GM19468 (cell line): Measurements from ENCODE around the gene STK24.

ENCODE experiments used
- ATAC-seq: cut with Tn5 transposase; IDR thresholded peaks from one replicate; pipeline ENCODE4 v1.9.1; 2021; ENCODE audit warnings: mild to moderate bottlenecking, moderate library complexity, moderate number of reproducible peaks; ENCODE audit not compliant: unreplicated experiment; ENCODE audit errors: extremely low read depth

Gene STK24

GRCh38 chr13:98443329-98443728 lies 133.6 kb downstream of the STK24 start:
- no peak for ATAC-seq

GRCh38 chr13:98442391-98443230 lies 134.3 kb downstream of the STK24 start:
- ATAC-seq = no peak

DNA sequence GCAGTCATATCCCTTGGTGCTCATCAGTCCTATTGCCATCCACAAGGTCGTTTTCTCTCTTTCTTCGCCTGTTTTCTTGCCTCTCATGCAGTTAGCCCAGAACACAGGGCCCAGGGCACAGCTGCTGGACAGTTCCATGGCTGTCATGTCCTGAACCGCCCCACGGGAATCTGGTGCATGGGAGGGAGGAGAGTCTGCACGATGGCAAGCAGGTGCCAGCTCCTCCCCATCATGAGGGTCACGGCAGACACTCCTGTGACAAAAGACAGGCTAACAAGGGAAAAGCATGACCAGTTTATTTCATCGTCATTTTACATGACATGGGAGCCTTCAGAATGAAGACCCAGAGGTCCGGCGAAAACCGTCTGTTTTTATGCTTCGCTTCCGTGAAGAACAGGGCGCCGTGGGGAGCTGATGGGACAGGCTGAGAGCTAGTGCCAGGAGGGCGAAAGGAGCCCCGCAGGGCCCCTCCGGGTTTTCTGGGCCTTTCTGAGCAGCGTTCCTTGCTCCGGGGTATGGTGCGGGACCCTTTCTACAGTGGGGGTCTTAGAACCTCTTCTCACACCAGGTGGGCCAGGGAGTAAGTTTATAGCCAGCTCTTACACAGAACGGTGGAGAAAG lies 135.7 kb downstream of the STK24 start:
- ATAC-seq = no peak

- no peak for ATAC-seq
Measured at GRCh38 chr13:98440390-98441055, 136.4 kb downstream of the STK24 start.

GRCh38 chr13:98439896-98440295 lies 137.0 kb downstream of the STK24 start:
- ATAC-seq = no peak

DNA sequence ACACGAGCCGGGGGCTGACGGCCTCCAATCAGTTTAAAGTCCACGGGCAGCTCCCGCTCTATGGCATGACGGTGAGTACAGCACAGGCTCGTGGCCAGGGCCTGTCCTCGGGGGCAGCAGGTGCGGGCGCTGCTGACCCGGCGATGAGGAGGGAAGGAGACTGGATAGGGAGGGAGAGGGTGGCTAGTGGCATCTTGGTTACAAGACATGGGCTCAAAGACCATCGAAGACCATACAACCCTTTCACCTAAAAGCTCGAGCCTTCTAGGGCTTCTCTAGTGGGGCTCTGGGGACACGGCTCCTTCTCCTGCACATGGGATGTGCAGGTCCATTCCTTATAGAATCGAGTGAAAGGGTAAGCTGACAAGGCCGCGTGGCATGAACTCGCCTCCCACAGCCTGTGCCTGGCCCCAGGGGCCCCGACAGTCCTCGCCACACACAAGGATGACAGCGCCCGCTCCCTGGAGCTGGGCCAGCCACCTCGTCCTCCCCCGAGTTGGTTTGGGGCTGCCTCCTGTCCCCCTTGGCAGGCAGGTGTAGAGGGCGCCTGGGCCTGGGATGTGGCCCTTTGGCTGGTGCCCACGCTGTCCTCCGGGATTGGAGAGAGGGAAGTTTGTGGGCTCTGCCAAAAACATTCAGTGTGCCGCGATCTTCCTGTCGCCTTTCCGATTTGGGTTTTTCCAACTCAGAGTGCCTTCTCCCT lies 137.6 kb downstream of the STK24 start:
- no peak for ATAC-seq

DNA sequence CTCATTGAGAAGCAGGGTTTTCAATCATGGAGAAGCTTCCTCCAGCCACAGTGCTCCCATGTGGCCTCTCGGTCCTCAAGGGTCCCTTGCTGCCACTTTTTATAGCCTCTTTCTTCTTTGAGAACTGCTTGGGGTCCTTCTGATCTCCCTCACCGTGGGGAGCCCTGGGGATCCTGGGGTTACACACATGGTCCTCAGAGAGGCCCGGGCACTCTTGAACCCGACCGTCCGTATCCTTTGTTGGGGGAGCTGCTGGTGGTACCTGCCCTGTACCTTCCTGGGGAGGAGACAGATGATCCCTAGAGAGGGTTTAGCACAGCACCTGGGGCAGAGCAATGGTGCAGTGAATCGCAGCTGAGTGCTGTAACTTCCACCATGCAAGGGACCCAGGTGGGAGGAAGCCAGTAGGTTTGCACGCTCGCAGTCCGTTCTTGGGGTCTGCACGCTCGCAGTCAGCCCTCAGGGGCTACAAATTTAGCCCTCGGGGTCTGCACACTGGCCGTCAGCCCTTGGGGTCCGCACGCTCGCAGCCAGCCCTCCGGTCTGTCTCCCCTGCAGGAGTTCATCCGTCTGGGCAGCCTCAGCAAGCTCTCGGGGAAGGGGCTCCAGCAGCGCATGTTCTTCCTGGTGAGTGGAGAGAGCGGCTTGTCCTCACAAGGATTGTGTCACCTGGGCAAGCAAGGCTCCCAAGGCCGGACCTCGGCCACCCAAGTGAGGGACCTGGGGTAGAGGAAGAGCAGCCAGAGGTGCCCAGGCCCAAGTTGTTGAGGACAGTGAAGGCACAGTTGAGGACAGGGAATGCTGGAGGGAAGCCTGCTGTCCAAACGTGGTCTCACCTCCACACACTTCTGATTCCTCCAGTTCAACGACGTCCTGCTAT lies 138.4 kb downstream of the STK24 start:
- no peak for ATAC-seq

DNA sequence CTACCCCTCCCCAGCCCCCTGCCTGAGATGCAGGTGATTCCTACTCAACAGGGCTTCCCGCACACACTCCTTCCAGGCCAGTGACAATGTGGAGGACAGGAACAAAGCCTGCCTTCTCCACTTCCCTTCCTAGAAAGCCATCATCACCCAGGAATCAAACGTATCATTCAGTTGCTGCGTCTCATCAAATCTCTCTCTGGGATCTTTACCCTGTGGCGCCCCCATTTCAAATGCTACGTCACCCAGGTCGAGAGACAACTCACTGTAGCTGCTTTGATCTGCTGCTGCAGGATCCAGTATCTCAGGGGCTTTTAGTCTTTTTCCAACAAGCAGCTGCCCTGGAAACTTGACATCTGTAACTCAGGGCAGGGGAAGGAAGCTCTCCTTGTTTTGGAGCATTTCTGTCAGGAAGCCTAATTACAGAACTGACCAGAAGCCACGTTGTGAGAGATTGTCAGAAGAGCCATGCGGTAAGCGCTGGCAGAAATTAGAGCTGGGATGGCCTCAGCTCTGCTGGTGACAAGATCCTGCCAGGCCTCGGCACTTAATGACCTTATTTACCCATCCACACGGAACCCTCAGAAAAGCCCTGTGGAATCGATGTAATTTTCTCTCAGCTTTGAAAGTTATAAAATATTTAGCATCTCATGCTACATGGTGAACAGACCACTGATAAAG lies 140.5 kb downstream of the STK24 start:
- ATAC-seq = no peak

DNA sequence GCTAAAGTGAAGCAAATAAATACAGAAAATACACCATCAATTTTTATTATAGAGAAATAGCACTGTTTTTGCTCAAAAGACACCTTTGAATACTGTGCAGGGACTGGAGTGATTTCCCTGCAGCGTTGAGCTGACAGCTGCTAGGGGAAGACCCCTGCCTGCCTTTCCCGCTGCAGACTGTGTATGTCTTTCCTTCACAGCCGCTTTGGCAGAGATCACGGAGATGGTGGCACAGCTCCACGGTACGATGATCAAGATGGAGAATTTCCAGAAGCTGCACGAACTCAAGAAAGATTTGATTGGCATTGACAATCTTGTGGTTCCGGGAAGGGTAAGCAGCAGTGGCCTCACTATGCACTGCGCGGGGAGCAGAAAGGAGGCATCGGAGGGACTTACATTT lies 141.5 kb downstream of the STK24 start:
- no peak for ATAC-seq

- ATAC-seq = no peak
Measured at GRCh38 chr13:98434060-98434459, 142.8 kb downstream of the STK24 start.

DNA sequence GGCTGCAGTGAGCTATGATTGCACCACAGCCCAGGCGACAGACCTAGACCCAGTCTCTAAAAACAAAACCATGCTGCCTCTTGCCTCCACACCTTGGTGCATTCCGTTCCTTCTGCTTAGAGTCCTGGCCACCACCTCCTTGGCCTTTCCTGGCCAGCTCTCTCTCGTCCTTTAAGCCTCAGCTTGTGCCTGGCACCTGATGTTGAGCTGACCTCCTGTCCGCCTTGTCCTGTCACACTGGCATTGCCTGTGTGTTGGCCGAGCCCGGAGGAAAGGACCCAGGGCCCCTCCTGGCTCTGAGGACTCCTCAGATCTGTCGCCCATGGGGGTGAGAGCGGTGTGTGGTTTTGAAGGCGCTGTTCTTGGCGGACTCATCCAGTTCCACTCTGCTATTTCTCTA lies 143.3 kb downstream of the STK24 start:
- no peak for ATAC-seq

DNA sequence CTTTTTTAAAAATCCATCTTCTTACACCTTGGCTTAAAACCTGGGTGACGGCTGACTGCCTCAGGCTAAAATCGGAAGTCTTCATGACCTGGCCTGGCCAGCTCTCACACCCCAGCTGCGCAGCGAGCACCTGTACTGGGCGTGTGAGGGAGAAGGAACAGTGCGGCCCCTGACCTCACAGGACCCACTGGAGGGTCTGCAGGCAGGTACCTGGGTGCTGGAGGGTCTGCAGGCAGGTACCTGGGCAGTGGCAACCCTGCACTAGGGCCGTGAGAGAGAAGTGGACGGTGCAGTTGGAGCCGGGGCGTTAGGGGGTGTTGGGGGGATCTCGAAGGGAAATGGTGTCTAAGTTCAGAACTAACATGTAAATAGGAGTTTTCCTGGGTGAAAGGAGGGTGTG lies 144.3 kb downstream of the STK24 start:
- no peak for ATAC-seq

- no peak for ATAC-seq
Measured at GRCh38 chr13:98429977-98430736, 146.8 kb downstream of the STK24 start.

GRCh38 chr13:98429531-98429930 lies 147.4 kb downstream of the STK24 start:
- no peak for ATAC-seq

DNA sequence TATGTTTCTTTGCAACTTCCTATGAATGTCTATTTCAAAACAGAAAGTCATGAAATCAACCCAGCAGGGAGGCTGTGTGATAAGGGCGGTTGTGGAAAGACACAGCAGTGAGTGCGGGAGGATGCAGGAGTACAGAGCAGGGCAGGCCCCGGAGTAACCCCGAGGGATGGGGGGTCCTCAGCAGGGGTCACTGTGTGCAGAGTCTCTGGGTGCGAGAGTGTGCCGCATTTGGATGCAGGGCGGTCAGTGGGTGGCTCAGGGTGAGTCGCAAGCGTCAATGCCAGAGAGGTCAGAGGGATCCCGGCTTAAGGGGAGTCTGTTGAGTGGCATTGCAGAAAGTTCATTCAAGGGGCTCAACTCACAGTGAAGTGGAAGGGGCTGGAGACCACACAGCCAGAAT lies 147.8 kb downstream of the STK24 start:
- no peak for ATAC-seq

GRCh38 chr13:98428256-98428966 lies 148.5 kb downstream of the STK24 start:
- no peak for ATAC-seq

DNA sequence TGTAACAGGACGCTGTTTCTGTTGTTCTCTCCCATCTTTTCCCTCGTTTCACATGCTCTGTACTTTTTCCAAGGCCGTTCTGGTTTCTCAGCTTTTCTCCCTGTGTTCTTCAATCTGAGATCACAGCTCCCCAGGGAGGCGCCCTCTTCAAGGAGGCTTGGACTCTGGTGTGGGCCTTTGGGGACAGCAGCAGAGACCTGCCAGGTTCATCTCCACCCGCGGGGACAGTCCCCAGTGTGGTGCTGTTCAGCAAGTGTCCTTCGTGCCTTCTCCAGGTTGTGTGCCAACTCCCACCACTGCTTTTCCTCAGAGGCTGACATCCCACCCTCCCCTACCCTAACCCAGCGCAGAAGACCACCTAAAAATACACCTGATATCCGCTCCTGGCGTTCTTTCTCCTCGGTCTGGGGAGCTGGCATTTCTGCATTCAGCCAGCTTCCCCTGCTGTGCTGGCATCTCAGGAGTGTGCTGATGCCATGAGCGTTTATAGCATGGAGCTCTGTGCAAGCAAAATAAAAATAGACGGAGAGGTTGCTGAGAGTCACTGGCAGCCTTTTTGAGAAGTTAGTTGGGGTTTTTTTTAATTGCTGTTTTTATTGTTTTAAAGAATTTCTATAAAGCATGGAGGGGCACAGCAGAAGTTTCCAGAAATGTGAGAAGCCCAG lies 149.4 kb downstream of the STK24 start:
- ATAC-seq = no peak
